Hepatocyte (in vitro differentiated cells): ENCODE data around the gene GLS.

Source experiments
- EZH2 ChIP-seq: fragments of 200-600 bp; sonication (generic); IDR thresholded peaks from 2 replicates; pipeline ENCODE4 v1.6.1; 2016; ENCODE audit warnings: antibody characterized with exemption, mild to moderate bottlenecking, borderline replicate concordance
- EZH2phosphoT487 ChIP-seq: fragments of 200-600 bp; sonication (generic); IDR thresholded peaks from one replicate; pipeline ENCODE4 v1.6.1; 2018; ENCODE audit warnings: antibody characterized with exemption, mild to moderate bottlenecking, low read depth, moderate library complexity; ENCODE audit not compliant: unreplicated experiment, severe bottlenecking
- TF ChIP-seq, protein P1 (sequence below): fragments of 200-600 bp; sonication (generic); IDR thresholded peaks from 2 replicates; pipeline ENCODE4 v1.5.1; 2016; ENCODE audit warnings: antibody characterized with exemption, mild to moderate bottlenecking; ENCODE audit not compliant: poor library complexity

DNA sequence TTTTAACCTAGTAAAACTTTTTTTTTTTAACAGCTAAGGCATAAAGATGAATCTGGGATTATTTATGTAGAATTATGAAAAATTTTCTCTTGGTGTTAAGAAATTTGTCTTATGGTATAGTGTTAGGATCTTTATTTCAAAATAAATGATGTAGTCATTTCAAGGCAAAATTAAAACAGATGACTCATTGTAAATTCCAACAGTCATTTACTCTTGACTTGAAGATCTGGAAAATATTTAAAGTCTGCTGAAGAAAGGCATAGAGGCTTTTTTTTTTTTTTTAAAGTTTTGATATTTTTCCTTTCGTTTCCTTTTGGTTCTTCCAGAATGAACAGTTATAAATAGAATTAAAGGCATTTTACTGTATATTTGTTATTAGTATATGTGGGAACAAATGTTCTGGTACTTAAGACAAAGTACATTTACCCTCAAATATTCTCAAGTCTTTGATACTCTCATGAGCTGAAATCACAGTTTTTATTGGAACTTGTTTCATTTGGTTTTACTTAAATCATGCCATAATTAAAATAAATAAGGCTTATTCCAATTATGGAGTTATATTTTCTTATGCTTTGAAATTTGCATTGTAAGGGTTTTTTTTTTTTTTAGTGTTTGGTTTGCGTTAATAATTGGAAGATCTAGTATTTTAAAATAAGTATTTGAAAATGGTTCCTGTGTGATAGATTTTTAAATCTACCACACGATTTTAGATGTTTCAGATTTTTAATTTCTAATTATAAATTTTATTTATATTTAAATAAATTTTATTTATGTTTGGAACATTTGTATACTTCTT is 29.9 kb downstream of the GLS start:
- TF ChIP-seq, protein P1, sequence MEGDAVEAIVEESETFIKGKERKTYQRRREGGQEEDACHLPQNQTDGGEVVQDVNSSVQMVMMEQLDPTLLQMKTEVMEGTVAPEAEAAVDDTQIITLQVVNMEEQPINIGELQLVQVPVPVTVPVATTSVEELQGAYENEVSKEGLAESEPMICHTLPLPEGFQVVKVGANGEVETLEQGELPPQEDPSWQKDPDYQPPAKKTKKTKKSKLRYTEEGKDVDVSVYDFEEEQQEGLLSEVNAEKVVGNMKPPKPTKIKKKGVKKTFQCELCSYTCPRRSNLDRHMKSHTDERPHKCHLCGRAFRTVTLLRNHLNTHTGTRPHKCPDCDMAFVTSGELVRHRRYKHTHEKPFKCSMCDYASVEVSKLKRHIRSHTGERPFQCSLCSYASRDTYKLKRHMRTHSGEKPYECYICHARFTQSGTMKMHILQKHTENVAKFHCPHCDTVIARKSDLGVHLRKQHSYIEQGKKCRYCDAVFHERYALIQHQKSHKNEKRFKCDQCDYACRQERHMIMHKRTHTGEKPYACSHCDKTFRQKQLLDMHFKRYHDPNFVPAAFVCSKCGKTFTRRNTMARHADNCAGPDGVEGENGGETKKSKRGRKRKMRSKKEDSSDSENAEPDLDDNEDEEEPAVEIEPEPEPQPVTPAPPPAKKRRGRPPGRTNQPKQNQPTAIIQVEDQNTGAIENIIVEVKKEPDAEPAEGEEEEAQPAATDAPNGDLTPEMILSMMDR: no peak
- TF ChIP-seq EZH2phosphoT487 (no peak), EZH2 (no peak)
